Stomach (tissue), 9 donors: ENCODE measurements around the gene DCC. TPM values are rescaled to one million over a fixed set of nuclear protein-coding genes. Genes with fewer than 3 reads are reported as not detected.

ENCODE experiments used
- DNase-seq, 2 donors: peaks; one replicate each; pipeline versions ENCODE4 v3.0.0 to v3.0.0-alpha.2; 2013 to 2019
- H3K27ac ChIP-seq, 5 donors: fragments of 200-600 bp in 4 of 5; sonication (generic) in 4 of 5; one replicate each; pipeline ENCODE4 v1.5.1; 2013 to 2019; ENCODE audit warnings: mild to moderate bottlenecking in 1 of 5, moderate library complexity in 1 of 5
- H3K27me3 ChIP-seq, 3 donors: fragments of 200-600 bp; sonication (generic); one replicate each; pipeline ENCODE4 v1.5.1; 2017 to 2019; ENCODE audit warnings: mixed run types in 1 of 3
- H3K36me3 ChIP-seq, 4 donors: fragments of 200-600 bp; sonication (generic); 1 replicate in 3 of 4; 2 replicates in 1 of 4; pipeline ENCODE4 v1.5.1; 2016 to 2019
- H3K4me1 ChIP-seq, 4 donors: fragments of 200-600 bp; sonication (generic); one replicate each; pipeline ENCODE4 v1.5.1; 2016 to 2019
- H3K4me3 ChIP-seq, 4 donors: fragments of 200-600 bp; sonication (generic) in 3 of 4; one replicate each; pipeline ENCODE4 v1.5.1; 2016 to 2019; ENCODE audit warnings: mild to moderate bottlenecking in 1 of 4
- H3K9me3 ChIP-seq, 4 donors: fragments of 200-600 bp; sonication (generic); one replicate each; pipeline ENCODE4 v1.5.1; 2016 to 2019
- CTCF ChIP-seq, 7 experiments: fragments of 450-650 bp in 4 of 7; fragments of 200-600 bp in 3 of 7; sonication (generic) in 3 of 7; IDR thresholded peaks; one replicate each; pipeline ENCODE4 v1.5.1; 2016 to 2019; ENCODE audit warnings: antibody characterized with exemption in 7 of 7, control low read depth in 2 of 7, mild to moderate bottlenecking in 1 of 7
- EP300 ChIP-seq: sonication (generic); formaldehyde crosslinking; IDR thresholded peaks from one replicate; pipeline ENCODE4 v1.6.1; 2017; ENCODE audit warnings: antibody characterized with exemption
- POLR2A ChIP-seq, 4 donors: fragments of 450-650 bp; IDR thresholded peaks; one replicate each; pipeline ENCODE4 v1.6.1; 2016; ENCODE audit warnings: antibody characterized with exemption in 4 of 4, control low read depth in 2 of 4, mild to moderate bottlenecking in 1 of 4, moderate library complexity in 1 of 4
- POLR2AphosphoS5 ChIP-seq, 3 donors: sonication (generic); formaldehyde crosslinking; IDR thresholded peaks; one replicate each; pipeline ENCODE4 v1.6.1; 2016; ENCODE audit warnings: antibody characterized with exemption in 3 of 3
- WGBS, 5 donors: extraction: QIAGEN DNeasy Blood & Tissue Kit in 3 of 5; methylation state at CpG; one replicate each; pipeline versions ENCODE4 v1.1.5 to v1.1.7; 2013 to 2018; 5-methylcytosine and 5-hydroxymethylcytosine counted together
- intact Hi-C: fragments of 100-400 bp; cut with DNase I; formaldehyde crosslinking; loops from one replicate; pipeline ENCODE4 v1.15.1; 2023; ENCODE audit warnings: low total_unique reads
- polyA plus RNA-seq, 3 donors: library from polyadenylated mRNA; stranded (reverse); fragments of 200-250 nt; gene quantifications; one replicate each; pipeline ENCODE4 v1.2.3, GENCODE V29; 2013
- total RNA-seq, 5 donors: library from RNA; depleted of rRNA; stranded (reverse); fragments of >200 nt; gene quantifications; one replicate each; pipeline versions ENCODE4 v1.1.0 to v1.2.3, GENCODE V29; 2014 to 2016
- donor health status: healthy with polysubstance abuse.
- donor health status: Bipolar disorder and iron deficiency.
- donor health status: healthy.

The DCC gene
- total and polyA plus RNA-seq, 8 donors: 0.58 to 1.7 TPM; not detected in 6

- DNase-seq: no peak
- Histone ChIP-seq H3K27ac (no peak overlapping the region), H3K4me1 (no peaks in the 10 kb centered on the region), H3K27me3 (no peaks in the 10 kb centered on the region), H3K4me3 (no peak overlapping the region), H3K36me3 (no peaks in the 10 kb centered on the region), H3K9me3 (peaks cover 0 to 10% (median 0%) of the 10 kb centered on the region in 4 donors)
- intact Hi-C loops: no loop called here
- TF ChIP-seq POLR2AphosphoS5 (IDR thresholded peaks at IDR 0.05) (no peak), POLR2A (IDR thresholded peaks at IDR 0.05) (no peak), EP300 (no peak), CTCF (IDR thresholded peaks at IDR 0.05) (no peak)
- 54 to 74% (median 64%) methylated on average over 2 of the region's 2 CpGs for WGBS, 5 donors
Measured at GRCh38 chr18:53283708-53284107, 943.7 kb downstream of the DCC start.

- intact Hi-C loops: no loop called here
- 82 to 90% (median 89%) methylated on average over 6 of the region's 6 CpGs for WGBS, 5 donors
- H3K4me3 ChIP-seq: no peak overlapping the region
- TF ChIP-seq EP300: no peak
- TF ChIP-seq POLR2A (IDR thresholded peaks at IDR 0.05): no peak
- no peak for TF ChIP-seq POLR2AphosphoS5 (IDR thresholded peaks at IDR 0.05)
- TF ChIP-seq CTCF (IDR thresholded peaks at IDR 0.05): no peak
- no peak for DNase-seq
- no peaks in the 10 kb centered on the region for H3K27me3 ChIP-seq
- H3K9me3 ChIP-seq: peaks cover 0 to 11% (median 5%) of the 10 kb centered on the region in 4 donors
- no peak overlapping the region for H3K27ac ChIP-seq
- H3K36me3 ChIP-seq: no peaks in the 10 kb centered on the region
- H3K4me1 ChIP-seq: no peaks in the 10 kb centered on the region
Measured at GRCh38 chr18:53305461-53305860, 965.5 kb downstream of the DCC start.

GRCh38 chr18:53319628-53320027 is 979.6 kb downstream of the DCC start:
- no peak for TF ChIP-seq CTCF (IDR thresholded peaks at IDR 0.05)
- TF ChIP-seq EP300: no peak
- TF ChIP-seq POLR2AphosphoS5 (IDR thresholded peaks at IDR 0.05): no peak
- TF ChIP-seq POLR2A (IDR thresholded peaks at IDR 0.05): no peak
- intact Hi-C loops: no loop called here
- Histone ChIP-seq H3K4me1 (no peaks in the 10 kb centered on the region), H3K9me3 (peaks cover 0 to 3% (median 0%) of the 10 kb centered on the region in 4 donors), H3K36me3 (no peaks in the 10 kb centered on the region), H3K4me3 (no peak overlapping the region), H3K27ac (no peak overlapping the region), H3K27me3 (no peaks in the 10 kb centered on the region)
- 87 to 89% (median 88%) methylated on average over 2 of the region's 2 CpGs for WGBS, 5 donors
- DNase-seq: no peak

- DNase-seq: no peak
- H3K9me3 ChIP-seq: peaks cover 0 to 3% (median 0%) of the 10 kb centered on the region in 4 donors
Measured at GRCh38 chr18:53322163-53322562, 982.2 kb downstream of the DCC start.

More at GRCh38 chr18:53322163-53322562, 982.2 kb downstream of the DCC start:
- no peaks in the 10 kb centered on the region for H3K36me3 ChIP-seq
- no peaks in the 10 kb centered on the region for H3K27me3 ChIP-seq
- TF ChIP-seq CTCF (IDR thresholded peaks at IDR 0.05) (no peak), POLR2A (IDR thresholded peaks at IDR 0.05) (no peak), EP300 (no peak), POLR2AphosphoS5 (IDR thresholded peaks at IDR 0.05) (no peak)
- H3K4me3 ChIP-seq: no peak overlapping the region
- intact Hi-C loops: no loop called here
- 69 to 76% (median 71%) methylated on average over 1 of the region's 1 CpG for WGBS, 5 donors
- H3K27ac ChIP-seq: no peak overlapping the region
- H3K4me1 ChIP-seq: no peaks in the 10 kb centered on the region
